HepG2 (cell line): ENCODE data around the gene CHN2. TPM values are rescaled to one million over a fixed set of nuclear protein-coding genes. Genes with fewer than 3 reads are reported as not detected.

Source experiments
- ATAC-seq: fragments of 200-7000 bp; cut with Tn5 transposase; 3 replicates; pipeline ENCODE4 v1.9.1; 2020; ENCODE audit warnings: mild to moderate bottlenecking, moderate library complexity
- BruUV-seq: library from RNA; stranded (reverse); fragments of 400-500 nt; replicated peaks from 2 replicates; lab custom pipeline; 2021; lab: Mats Ljungman, UMichigan
- CTCF ChIA-PET: fragments of 300-600 bp; formaldehyde crosslinking; extraction: SDS; loops from one replicate; lab custom pipeline; 2021; ENCODE audit warnings: low total read pairs, inconsistent platforms, low intra/inter-chr PET ratio; lab: Yijun Ruan, JAX
- POLR2A ChIA-PET: fragments of 350-600 bp; sonication (Branson Sonifier 250); formaldehyde crosslinking; loops from one replicate; lab custom pipeline; 2020; ENCODE audit warnings: antibody characterized with exemption, inconsistent platforms; lab: Yijun Ruan, JAX
- DNase-seq: peaks from one replicate; pipeline ENCODE4 v3.0.0-alpha.2; 2015; ENCODE audit warnings: low spot score
- FAIRE-seq: peaks from 3 replicates; lab custom pipeline; 2011; peaks lifted over from hg19 to GRCh38; lab: Jason Lieb, UNC
- H2AFZ ChIP-seq: one replicate; pipeline ENCODE4 v1.6.1; 2011; ENCODE audit warnings: low read length, inconsistent platforms
- H3K27ac ChIP-seq: fragments of 300-600 bp; 3 replicates; pipeline ENCODE4 v1.8.0; 2011; ENCODE audit warnings: mixed run types, mild to moderate bottlenecking, mixed read lengths, low read length, inconsistent platforms; ENCODE audit not compliant: insufficient read depth; ENCODE audit errors: extremely low read length
- H3K27me3 ChIP-seq, 2 experiments: fragments of 200-600 bp in 1 of 2; 2 replicates in 1 of 2; 3 replicates in 1 of 2; pipeline versions ENCODE4 v1.6.0 to v1.8.0; 2011; ENCODE audit warnings: low read length in 2 of 2, mild to moderate bottlenecking in 2 of 2, moderate library complexity in 2 of 2, inconsistent platforms in 1 of 2; ENCODE audit not compliant: insufficient read depth in 2 of 2, control insufficient read depth in 1 of 2
- H3K36me3 ChIP-seq, 2 experiments: fragments of 200-600 bp in 1 of 2; replicated peaks in 1 of 2; 2 replicates in 1 of 2; 3 replicates in 1 of 2; pipeline versions ENCODE4 v1.5.1 to v1.8.0; 2011; ENCODE audit warnings: low read length in 2 of 2, inconsistent platforms in 1 of 2; ENCODE audit not compliant: insufficient read depth in 2 of 2, control insufficient read depth in 1 of 2
- H3K4me1 ChIP-seq: 2 replicates; pipeline ENCODE4 v1.5.1; 2012; ENCODE audit warnings: low read length, inconsistent platforms; ENCODE audit not compliant: insufficient read depth
- H3K4me2 ChIP-seq: 2 replicates; pipeline ENCODE4 v1.6.0; 2011; ENCODE audit warnings: low read depth, low read length, inconsistent platforms
- H3K4me3 ChIP-seq, 3 experiments: fragments of 200-600 bp in 1 of 3; sonication (generic), shearing (Covaris generic) in 1 of 3; replicated peaks in 1 of 3; 2 replicates each; pipeline ENCODE4 v1.5.1; 2011 to 2016; ENCODE audit warnings: low read length in 3 of 3, inconsistent platforms in 2 of 3, low read depth in 2 of 3, mild to moderate bottlenecking in 2 of 3, control low read depth in 1 of 3, mixed read lengths in 1 of 3; ENCODE audit not compliant: insufficient read depth in 1 of 3
- H3K79me2 ChIP-seq: one replicate; pipeline ENCODE4 v1.6.1; 2011; ENCODE audit warnings: low read length, inconsistent platforms; ENCODE audit not compliant: insufficient read depth
- H3K9ac ChIP-seq: 2 replicates; pipeline ENCODE4 v1.6.0; 2011; ENCODE audit warnings: mild to moderate bottlenecking, low read depth, low read length, inconsistent platforms; ENCODE audit not compliant: insufficient read depth
- H3K9me3 ChIP-seq: 2 replicates; pipeline ENCODE4 v1.5.1; 2012; ENCODE audit warnings: mild to moderate bottlenecking, low read length
- H4K20me1 ChIP-seq: 2 replicates; pipeline ENCODE4 v1.6.0; 2011; ENCODE audit warnings: inconsistent platforms, mild to moderate bottlenecking, low read length, moderate library complexity; ENCODE audit not compliant: insufficient read depth
- CC2D1A ChIP-seq: sonication (generic); formaldehyde crosslinking; IDR thresholded peaks from 2 replicates; pipeline ENCODE4 v1.8.1; 2023; ENCODE audit warnings: mild to moderate bottlenecking, missing genetic modification reagents
- DR1 ChIP-seq: sonication (generic); formaldehyde crosslinking; IDR thresholded peaks from 2 replicates; pipeline ENCODE4 v1.8.0; 2021; ENCODE audit warnings: mild to moderate bottlenecking, missing genetic modification reagents, inconsistent platforms
- HDAC6 ChIP-seq: fragments of 200-600 bp; sonication (generic); IDR thresholded peaks from 2 replicates; pipeline ENCODE4 v1.7.0; 2017; ENCODE audit warnings: mild to moderate bottlenecking, antibody characterized with exemption, low read length, low read depth
- HNRNPK ChIP-seq: fragments of 200-400 bp; formaldehyde crosslinking; IDR thresholded peaks from 2 replicates; pipeline ENCODE4 v1.6.1; 2018; ENCODE audit warnings: low read length, low read depth, moderate library complexity, mild to moderate bottlenecking; ENCODE audit not compliant: poor library complexity, severe bottlenecking
- KLF15 ChIP-seq: sonication (generic); formaldehyde crosslinking; IDR thresholded peaks from 2 replicates; pipeline ENCODE4 v1.8.1; 2023; ENCODE audit warnings: borderline replicate concordance, mild to moderate bottlenecking, inconsistent platforms, missing genetic modification reagents, mixed read lengths
- NFE2 ChIP-seq: sonication (generic); formaldehyde crosslinking; IDR thresholded peaks from 2 replicates; pipeline ENCODE4 v1.4.0; 2020; ENCODE audit warnings: missing genetic modification reagents
- TBX2 ChIP-seq: sonication (generic); formaldehyde crosslinking; IDR thresholded peaks from 2 replicates; pipeline ENCODE4 v1.5.0; 2020; ENCODE audit warnings: missing genetic modification reagents, mild to moderate bottlenecking, borderline replicate concordance
- ZNF317 ChIP-seq: sonication (generic); formaldehyde crosslinking; IDR thresholded peaks from 2 replicates; pipeline ENCODE4 v1.5.0; 2020; ENCODE audit warnings: mild to moderate bottlenecking, missing genetic modification reagents
- ZNF709 ChIP-seq: sonication (generic); formaldehyde crosslinking; IDR thresholded peaks from 2 replicates; pipeline ENCODE4 v1.5.0; 2020; ENCODE audit warnings: mild to moderate bottlenecking, missing genetic modification reagents
- WGBS: methylation state at CpG from one replicate; pipeline ENCODE4 v1.1.6; 2017; ENCODE audit warnings: low lambda C conversion rate; 5-methylcytosine and 5-hydroxymethylcytosine counted together
- in situ Hi-C: cut with HindIII; loops from 2 replicates; pipeline ENCODE4 v1.10.0; 2017; ENCODE audit warnings: low pct_unique_long_range_greater_than_20kb; ENCODE audit not compliant: extremely low pct_ligation_motif_present
- intact Hi-C: fragments of 100-400 bp; cut with micrococcal nuclease; formaldehyde crosslinking; loops from one replicate; pipeline ENCODE4 v1.10.0; 2022; ENCODE audit not compliant: unreplicated experiment
- polyA plus RNA-seq, 8 experiments: library from polyadenylated mRNA; depleted of rRNA in 3 of 8; stranded (reverse) in 7 of 8; unstranded in 1 of 8; fragments of >200 nt; fragmentation: Illumina TruSeq in 4 of 8; extraction: Trizol in 4 of 8; gene quantifications; 2 replicates each; pipeline versions ENCODE4 v1.2.1 to v1.2.3, GENCODE V29; 2011 to 2016; ENCODE audit warnings: low read depth in 4 of 8, missing spikeins in 1 of 8, mixed read lengths in 1 of 8; ENCODE audit not compliant: insufficient read depth in 1 of 8
- total RNA-seq, 5 experiments: library from RNA; depleted of rRNA; stranded (reverse); fragments of >200 nt; fragmentation: Illumina TruSeq; extraction: Trizol; gene quantifications; 2 replicates each; pipeline ENCODE4 v1.2.3, GENCODE V29; 2016; ENCODE audit warnings: low read depth in 1 of 5
- TF ChIP-seq, protein P1 (sequence below), 2 experiments: sonication (generic) in 1 of 2; formaldehyde crosslinking in 1 of 2; IDR thresholded peaks; 2 replicates each; pipeline versions ENCODE4 v1.4.0 to v1.6.1; 2016 to 2020; ENCODE audit warnings: borderline replicate concordance in 1 of 2, low read depth in 1 of 2, mild to moderate bottlenecking in 1 of 2, missing genetic modification reagents in 1 of 2
- TF ChIP-seq, protein P2 (sequence below): sonication (generic); formaldehyde crosslinking; IDR thresholded peaks from 2 replicates; pipeline ENCODE4 v1.5.1; 2020; ENCODE audit warnings: missing genetic modification reagents, mild to moderate bottlenecking, borderline replicate concordance
- TF ChIP-seq, protein P3 (sequence below): sonication (generic); formaldehyde crosslinking; IDR thresholded peaks from 2 replicates; pipeline ENCODE4 v1.8.0; 2022; ENCODE audit warnings: mild to moderate bottlenecking, missing genetic modification reagents, moderate library complexity
- TF ChIP-seq, protein P4 (sequence below): sonication (generic); formaldehyde crosslinking; IDR thresholded peaks from 2 replicates; pipeline ENCODE4 v1.8.1; 2023; ENCODE audit warnings: mild to moderate bottlenecking, missing genetic modification reagents

Gene CHN2
- total and polyA plus RNA-seq, 2 of the 13 experiments (the other 11 are each of a cell fraction or from before 2014, with no cell fraction given), result 23.5 to 30.5 TPM

DNA sequence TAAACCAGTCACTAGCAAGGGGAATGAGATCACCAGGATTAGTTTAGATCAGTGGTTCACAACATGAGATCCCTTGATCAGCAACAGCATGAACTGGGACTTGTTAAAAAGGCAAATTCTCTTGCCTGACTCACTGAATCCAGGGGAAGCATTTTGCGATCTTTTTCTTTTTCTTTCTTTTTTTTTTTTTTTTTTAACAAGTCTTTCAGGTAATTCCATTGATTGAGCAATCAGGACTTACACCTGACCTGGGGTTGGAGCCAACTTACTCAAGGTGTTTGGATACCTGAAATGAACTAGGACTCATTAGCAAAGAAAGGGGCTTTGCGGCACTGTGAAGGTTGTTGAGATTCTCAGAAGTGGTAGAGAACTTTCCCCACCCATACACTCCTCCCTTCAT lies 321.9 kb downstream of the CHN2 start (continued):
- TF ChIP-seq, protein P1, sequence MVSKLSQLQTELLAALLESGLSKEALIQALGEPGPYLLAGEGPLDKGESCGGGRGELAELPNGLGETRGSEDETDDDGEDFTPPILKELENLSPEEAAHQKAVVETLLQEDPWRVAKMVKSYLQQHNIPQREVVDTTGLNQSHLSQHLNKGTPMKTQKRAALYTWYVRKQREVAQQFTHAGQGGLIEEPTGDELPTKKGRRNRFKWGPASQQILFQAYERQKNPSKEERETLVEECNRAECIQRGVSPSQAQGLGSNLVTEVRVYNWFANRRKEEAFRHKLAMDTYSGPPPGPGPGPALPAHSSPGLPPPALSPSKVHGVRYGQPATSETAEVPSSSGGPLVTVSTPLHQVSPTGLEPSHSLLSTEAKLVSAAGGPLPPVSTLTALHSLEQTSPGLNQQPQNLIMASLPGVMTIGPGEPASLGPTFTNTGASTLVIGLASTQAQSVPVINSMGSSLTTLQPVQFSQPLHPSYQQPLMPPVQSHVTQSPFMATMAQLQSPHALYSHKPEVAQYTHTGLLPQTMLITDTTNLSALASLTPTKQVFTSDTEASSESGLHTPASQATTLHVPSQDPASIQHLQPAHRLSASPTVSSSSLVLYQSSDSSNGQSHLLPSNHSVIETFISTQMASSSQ (IDR thresholded peaks at IDR 0.05; ENCODE audit: low read depth), result no peak
- TF ChIP-seq, protein P1 (CRISPR knock-in tag; IDR thresholded peaks at IDR 0.05; ENCODE audit: borderline replicate concordance), result no peak
- TF ChIP-seq HDAC6 (no peak), TBX2 (CRISPR knock-in tag) (no peak), NFE2 (CRISPR knock-in tag) (no peak)

DNA sequence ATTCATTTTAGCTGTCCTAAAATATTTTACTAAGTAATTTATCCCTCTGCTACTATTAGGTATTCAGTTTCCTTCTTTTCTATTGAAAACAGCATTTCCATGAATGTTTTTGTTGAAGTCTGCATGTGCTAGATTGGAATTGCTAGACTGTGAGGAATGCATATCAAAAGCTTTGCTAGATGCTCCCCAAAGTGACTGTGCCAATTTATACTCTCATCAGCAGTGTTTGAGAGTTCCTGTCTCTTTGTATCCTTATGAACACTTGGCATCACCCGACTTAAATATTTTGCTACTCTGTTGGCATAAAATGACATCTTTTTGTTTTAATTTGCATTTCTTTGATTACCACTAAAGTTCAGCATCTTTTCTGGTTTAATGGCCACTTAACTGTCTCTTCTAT lies 324.0 kb downstream of the CHN2 start:
- intact Hi-C loops, result no loop called here
- H3K27me3 ChIP-seq, result no peaks in the 10 kb centered on the region
- H3K4me3 ChIP-seq, result no peak overlapping the region
- no peak overlapping the region for H3K27ac ChIP-seq
- no peaks in the 10 kb centered on the region for H4K20me1 ChIP-seq
- no peak overlapping the region for H2AFZ ChIP-seq
- no peak for ATAC-seq
- DNase-seq, result no peak
- no peak overlapping the region for H3K4me2 ChIP-seq
- no TSS peak for BruUV-seq
- H3K9me3 ChIP-seq, result no peaks in the 10 kb centered on the region
- H3K36me3 ChIP-seq, result peaks cover 3 to 18% of the 10 kb centered on the region in 2 experiments; a peak in 4 of 5 replicates
- 94% methylated on average over 1 of the region's 1 CpG for WGBS
- ChIA-PET POLR2A (no interaction called here), CTCF (no interaction called here)
- no peak for FAIRE-seq
- H3K79me2 ChIP-seq, result no peaks in the 10 kb centered on the region
- in situ Hi-C loops, result no loop called here
- H3K4me1 ChIP-seq, result no peaks in the 10 kb centered on the region
- no peak overlapping the region for H3K9ac ChIP-seq
- TF ChIP-seq, protein P2, sequence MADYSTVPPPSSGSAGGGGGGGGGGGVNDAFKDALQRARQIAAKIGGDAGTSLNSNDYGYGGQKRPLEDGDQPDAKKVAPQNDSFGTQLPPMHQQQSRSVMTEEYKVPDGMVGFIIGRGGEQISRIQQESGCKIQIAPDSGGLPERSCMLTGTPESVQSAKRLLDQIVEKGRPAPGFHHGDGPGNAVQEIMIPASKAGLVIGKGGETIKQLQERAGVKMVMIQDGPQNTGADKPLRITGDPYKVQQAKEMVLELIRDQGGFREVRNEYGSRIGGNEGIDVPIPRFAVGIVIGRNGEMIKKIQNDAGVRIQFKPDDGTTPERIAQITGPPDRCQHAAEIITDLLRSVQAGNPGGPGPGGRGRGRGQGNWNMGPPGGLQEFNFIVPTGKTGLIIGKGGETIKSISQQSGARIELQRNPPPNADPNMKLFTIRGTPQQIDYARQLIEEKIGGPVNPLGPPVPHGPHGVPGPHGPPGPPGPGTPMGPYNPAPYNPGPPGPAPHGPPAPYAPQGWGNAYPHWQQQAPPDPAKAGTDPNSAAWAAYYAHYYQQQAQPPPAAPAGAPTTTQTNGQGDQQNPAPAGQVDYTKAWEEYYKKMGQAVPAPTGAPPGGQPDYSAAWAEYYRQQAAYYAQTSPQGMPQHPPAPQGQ (CRISPR knock-in tag), result no peak
- TF ChIP-seq ZNF317 (CRISPR knock-in tag) (no peak), HNRNPK (no peak), KLF15 (no peak), DR1 (CRISPR knock-in tag) (no peak), CC2D1A (CRISPR knock-in tag) (no peak), ZNF709 (CRISPR knock-in tag) (no peak)
- TF ChIP-seq, protein P3, sequence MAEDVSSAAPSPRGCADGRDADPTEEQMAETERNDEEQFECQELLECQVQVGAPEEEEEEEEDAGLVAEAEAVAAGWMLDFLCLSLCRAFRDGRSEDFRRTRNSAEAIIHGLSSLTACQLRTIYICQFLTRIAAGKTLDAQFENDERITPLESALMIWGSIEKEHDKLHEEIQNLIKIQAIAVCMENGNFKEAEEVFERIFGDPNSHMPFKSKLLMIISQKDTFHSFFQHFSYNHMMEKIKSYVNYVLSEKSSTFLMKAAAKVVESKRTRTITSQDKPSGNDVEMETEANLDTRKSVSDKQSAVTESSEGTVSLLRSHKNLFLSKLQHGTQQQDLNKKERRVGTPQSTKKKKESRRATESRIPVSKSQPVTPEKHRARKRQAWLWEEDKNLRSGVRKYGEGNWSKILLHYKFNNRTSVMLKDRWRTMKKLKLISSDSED (CRISPR knock-in tag), result no peak
- TF ChIP-seq, protein P4, sequence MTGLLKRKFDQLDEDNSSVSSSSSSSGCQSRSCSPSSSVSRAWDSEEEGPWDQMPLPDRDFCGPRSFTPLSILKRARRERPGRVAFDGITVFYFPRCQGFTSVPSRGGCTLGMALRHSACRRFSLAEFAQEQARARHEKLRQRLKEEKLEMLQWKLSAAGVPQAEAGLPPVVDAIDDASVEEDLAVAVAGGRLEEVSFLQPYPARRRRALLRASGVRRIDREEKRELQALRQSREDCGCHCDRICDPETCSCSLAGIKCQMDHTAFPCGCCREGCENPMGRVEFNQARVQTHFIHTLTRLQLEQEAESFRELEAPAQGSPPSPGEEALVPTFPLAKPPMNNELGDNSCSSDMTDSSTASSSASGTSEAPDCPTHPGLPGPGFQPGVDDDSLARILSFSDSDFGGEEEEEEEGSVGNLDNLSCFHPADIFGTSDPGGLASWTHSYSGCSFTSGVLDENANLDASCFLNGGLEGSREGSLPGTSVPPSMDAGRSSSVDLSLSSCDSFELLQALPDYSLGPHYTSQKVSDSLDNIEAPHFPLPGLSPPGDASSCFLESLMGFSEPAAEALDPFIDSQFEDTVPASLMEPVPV, result no peak
